Islet precursor cell (in vitro differentiated cells): ENCODE data around the gene DACT2.
A peak's percentile ranks its signal among the peaks of the same experiment; 100 is the strongest.
"Not testable (repeated sequence)": the region's sequence is repeated elsewhere in the genome, so short reads cannot be mapped to it uniquely, and the experiment has no call there.

Experiments used
- DNase-seq: peaks from one replicate; pipeline ENCODE4 v3.0.0-alpha.2; 2018

DACT2 gene, protein sequence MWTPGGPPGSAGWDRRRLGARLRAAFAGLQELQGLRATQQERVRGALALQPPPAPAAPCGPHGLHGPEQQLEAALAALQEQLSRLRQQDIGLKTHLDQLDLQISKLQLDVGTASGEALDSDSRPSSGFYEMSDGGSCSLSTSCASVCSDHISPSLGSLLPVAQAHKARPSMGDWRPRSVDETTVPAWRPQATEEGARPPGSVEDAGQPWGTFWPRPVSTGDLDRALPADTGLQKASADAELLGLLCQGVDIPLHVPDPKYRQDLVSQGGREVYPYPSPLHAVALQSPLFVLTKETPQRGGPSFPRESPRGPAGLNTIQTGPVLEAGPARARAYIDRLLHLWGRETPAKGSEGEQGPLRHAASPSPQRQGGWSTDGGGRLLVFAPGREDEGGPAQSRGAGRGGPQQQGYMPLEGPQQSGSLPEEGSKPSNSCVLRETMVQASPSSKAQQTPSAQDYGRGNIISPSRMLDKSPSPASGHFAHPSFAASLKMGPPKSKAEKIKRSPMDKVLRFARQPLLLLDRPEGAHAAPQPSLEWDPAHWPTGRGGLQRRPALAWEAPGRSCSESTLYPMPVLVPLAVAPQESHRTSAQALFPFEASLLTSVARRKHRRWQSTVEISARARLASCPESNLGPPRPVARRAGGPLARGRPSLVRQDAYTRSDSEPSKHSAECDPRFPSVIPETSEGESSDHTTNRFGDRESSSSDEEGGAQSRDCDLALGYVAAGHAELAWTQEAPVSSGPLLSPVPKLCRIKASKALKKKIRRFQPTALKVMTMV

DNA sequence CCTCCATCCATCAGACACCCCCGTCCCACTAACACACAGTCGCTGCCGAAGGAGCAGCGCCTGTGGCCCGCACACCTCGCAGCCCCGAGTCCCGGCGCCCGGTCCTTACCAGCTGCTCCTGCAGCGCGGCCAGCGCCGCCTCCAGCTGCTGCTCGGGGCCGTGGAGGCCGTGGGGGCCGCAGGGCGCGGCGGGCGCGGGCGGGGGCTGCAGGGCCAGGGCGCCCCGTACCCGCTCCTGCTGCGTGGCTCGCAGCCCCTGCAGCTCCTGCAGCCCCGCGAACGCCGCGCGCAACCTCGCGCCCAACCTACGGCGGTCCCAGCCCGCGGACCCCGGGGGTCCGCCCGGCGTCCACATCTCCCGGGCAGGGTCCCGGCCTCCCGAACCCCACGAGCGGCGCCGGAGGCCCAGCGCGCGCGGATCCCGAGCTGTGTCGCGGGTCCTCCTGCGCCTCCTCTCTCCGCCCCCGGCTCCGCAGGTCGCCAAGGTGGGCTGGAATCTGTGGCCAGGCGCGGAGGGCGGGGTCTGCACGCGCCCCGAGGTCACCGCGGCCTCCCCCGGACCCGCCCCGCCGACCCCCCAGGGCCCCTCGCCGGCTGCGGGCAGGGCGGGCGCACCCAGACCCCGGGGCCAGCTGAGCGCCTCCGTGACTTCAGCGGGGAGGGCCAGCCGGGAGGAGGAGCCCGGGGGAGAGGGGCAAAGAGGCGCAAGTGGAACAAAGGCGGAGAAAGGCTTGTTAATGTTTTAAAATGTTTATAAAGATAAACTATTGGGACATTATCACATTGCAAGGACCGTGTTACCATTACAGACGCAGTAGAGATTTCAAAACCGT is at the start of gene DACT2:
Gene DACT2, minus strand, starts transcription at position 499 of the 833 bp plus-strand sequence. Its CDS starts 144 bp downstream, at position 355.
- peak; percentile 71 for DNase-seq

DNA sequence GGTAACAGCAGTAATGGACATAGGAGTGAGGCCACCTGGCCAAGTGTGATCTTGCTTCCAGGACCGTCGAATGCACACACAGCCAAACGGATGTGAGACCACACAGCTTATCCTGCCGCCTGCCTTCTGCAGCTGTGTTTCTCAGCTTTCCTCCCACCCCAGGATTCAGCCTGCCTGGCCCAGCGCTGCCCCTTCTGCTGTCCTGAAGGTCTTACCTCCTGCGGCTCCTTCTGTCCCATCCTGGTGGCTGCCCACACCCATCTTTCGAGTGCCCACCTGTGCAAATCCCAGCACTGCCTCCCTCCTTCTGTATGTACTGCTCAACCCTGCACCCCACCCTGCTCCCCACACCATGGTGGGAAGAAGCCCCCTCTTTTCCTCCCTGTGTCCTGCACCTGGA is 49.4 kb upstream of the DACT2 start:
- DNase-seq: no peak

DNA sequence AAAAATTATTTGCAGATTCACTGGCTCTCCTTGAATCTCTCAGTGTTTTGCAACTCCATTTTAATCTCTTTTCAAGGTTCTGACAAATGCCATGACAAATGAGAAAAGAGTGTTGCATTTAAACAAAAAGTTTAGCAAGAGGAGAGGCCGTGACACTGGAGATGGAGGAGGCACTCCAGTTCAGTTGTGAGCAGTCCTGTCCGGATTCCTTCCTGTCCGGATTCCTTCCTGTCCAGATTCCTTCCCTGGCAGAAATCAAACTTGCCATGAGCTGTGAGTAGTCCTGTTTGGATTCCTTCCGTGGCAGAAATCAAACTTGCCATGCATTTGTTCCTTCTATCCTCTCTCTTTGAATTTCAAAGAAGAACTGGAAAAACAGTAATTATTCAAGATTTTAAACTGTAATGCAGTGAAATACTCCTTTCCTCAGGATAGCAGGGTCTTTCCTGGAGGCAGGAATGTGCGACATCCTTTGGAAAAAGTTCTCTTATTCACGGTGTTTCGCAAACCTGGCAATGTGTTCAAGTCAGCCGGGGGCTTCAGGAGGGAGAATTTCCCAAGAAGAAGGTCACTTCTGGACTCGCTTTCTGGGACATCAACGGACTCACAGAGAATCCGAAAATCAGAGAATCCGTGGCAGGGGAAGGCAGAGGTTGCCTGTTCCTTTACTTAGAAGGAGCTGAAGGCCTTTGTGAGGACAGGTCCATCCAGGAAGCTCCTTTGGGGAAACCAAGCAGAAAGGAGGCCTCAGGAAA is 48.7 kb upstream of the DACT2 start:
- DNase-seq: peak; percentile 69

DNA sequence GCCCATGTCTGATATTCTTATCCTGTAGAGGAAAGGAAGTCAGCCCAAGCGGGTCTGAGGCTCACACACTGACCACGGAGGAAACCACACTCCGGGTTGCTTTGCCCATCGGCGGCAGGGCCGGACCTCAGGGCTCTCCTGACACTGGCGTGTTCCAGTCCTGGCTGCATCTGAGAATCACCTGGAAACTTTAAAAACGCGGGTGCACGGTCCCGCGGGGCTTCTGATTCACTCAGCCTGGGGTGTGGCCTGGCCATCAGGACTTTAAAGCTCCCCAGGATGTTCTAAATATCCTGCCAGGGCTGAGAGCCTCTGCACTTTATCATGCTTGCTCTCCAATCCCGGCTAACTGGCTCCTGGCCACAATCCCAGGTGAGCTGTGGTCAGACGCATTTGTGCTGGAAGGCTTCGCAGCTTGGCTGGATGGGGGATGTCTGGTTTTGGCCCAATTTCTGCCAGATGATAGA is 47.7 kb upstream of the DACT2 start:
- DNase-seq: peak; percentile 77

DNA sequence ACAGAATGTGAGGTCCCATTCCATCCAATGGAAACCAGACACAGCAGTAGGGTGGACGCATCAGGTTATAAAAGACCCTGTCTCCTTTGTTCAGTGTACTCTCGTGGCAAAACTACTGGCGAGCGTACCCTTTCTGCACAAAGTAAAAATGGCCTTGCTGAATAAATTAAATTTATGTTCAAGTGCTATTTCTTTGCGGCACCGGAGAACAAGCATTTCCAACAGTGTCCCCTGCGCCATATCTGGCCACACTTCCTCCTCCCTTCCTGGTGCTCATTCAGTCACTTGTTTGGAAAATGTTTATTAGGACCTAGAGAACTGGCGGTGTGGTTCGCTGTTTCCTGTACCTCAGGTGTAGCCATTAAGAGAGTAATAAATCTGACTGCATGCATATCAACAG is 46.9 kb upstream of the DACT2 start:
- no peak for DNase-seq

DNA sequence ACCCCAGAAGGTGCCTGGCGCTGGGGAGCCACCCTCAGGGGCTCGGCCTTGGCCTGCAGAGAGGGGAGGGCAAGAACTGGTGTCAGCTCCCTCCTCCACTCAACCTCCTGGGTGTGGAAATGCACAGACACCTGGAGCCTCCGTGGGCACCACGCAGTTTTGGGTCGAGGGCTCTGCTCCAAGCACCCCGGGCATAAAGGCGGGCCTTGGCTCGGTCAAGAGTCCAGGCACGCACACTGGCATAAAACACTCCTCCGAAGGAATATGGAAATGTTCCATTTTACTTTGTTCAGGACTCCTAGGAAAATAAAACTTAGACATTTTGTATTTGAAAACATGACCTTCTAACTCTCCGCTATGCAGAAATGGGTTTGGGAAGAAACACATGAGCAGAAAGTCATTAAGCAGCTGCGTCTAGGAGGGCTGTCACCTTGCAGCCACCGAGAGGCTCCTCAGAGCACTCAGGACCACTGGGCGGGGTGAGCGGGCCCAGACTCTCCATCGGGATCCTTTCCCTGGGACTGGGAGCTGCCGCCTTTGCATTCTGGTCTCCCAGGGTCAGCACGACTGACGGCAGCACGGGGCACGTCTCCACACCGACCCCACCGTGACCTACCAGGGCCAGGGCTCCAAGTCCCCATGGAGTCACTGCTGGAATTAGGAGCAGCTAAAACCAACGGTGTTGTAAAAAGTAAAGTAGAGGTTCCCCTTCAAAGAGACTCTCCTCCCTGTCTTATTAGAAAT is 46.0 kb upstream of the DACT2 start:
- DNase-seq: no peak

DNA sequence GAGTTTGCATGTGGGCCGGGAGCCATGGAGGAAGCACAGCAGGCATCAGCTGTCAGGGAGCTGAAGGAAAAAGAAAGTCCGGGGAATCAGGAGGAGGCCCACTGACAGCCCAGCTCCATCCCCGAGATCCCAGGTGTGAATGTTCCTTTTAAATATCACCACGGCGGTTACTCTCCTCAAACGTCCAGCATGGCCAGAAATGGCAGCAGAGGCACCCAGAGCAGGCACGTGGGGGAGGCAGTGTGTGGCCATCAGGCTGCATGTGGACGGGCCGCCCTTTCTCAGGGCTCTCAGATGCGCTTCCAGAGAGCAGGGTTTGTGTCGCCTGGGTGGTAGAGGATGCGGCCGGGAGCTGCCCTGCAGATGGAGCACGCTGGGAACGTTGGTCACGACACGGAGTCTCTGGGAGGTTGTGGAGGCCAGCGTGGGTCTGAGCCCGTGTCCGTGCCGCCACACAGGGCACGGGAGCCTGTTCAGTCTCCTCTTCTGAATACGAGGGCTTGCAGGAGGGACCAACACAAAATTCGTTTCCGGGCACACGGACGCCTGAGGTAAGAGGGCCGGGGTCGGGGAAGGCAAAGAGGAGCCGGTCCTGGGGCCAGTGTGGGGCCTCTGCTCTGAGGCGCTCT is 45.3 kb upstream of the DACT2 start:
- no peak for DNase-seq

DNA sequence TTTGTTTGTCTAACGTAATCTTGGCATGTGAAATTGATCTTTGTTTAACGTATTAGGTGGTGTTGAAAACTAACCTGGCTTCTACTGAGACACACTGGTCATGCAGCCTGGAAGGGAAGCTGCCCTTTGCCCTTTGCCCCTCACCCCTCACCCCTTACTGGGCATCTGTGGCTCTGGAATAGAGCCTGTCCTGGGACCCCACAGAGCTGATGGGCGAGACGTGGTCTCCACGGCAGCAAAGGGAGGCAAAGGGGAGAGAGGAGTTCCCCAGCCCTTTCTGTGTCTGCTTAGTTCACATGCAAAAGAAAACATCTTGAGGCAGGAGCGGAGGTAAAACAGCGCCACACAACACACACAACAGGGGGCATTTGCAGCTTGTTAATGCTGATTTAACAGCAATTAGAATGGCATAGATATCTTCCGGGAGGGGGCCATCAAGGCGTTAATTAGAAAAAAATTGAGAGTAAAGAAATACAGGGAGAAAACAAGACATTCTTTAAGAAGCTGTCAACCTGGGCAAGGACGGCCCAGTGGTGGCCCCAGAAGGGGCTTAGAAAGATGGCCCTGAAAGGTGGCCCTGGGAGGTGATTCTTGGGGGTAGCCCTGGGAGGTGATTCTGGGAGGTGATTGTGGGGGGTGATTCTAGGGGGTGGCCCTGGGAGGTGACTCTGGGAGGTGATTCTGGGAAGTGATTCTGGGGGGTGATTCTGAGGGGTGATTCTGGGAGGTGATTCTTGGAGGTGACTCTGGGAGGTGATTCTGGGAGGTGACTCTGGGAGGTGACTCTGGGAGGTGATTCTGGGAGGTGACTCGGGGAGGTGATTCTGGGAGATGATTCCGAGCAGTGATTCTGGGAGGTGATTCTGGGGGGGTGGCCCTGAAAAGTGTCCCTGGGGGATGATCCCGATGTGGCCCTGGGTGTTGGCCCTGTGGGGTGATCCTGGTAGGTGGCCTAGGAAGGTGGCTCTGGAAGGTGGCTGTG is 44.5 kb upstream of the DACT2 start:
- no peak for DNase-seq

DNA sequence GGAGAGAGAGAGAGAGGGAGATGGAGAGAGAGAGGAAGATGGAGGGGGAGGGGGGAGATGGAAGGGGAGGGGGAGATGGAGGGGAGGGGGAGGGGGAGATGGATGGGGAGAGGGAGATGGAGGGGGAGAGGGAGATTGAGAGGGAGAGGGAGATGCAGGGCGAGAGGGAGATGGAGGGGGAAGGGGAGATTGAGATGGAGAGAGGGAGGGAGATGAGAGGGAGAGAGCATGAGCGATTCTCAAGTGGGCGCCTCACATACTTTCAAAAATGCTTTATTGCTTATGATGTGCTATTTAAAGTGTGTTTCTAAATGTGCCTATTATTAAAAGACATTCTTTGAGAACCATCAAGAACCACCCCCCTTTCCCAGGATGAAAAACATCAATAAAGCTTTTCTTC is 43.7 kb upstream of the DACT2 start:
- no peak for DNase-seq

DNA sequence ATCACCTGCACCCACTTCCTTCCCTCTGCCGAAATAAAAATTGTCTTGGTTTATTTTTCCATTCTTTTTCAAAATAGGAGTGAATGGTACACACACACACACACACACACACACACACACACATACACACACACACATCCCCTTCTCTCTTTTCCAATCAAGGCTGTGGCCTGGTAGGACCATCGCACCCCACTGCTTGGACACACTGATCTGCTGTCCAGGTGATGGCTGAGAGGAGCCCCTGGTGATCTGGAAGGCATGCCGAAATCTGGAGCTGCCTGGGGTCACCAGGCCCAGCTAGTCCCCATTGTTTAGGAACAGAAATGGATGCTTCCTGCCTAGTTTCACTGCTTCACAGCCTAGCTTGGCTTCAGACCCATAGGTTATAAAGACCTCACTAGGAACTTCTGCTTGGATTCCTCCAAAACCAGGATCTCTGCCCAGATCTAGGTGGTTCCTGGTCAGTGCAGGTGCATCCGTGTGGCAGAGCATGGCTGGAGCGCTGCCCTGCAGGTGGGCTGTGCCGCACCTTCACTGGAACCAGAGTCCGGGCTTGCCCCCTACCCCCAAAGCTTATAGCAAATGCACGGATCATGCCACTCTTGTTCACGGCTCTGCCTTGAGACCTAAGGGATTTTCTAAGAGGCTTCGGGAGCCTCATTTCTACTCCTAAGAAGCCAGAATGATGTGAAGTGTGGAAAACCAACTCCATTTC is 42.9 kb upstream of the DACT2 start:
- DNase-seq: no peak

DNA sequence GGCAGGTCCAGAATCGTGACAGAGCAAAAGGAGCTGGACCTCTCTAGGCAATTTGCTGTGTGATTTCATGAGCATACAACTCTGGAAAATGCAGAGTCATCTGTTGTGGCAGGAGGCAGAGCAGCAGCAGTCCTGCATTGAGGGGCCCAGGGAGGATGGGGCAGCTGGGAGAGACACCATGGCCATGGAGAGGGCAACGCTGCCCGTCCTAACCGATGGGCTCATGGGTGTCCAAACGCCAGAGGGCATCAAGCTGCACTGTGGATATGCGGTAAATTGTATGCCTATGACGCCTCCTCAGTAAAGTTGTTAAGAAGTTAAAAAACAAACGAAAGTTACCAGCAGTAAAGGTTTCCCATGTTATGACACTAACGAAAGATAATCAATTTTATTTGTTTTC is 42.2 kb upstream of the DACT2 start:
- no peak for DNase-seq

DNA sequence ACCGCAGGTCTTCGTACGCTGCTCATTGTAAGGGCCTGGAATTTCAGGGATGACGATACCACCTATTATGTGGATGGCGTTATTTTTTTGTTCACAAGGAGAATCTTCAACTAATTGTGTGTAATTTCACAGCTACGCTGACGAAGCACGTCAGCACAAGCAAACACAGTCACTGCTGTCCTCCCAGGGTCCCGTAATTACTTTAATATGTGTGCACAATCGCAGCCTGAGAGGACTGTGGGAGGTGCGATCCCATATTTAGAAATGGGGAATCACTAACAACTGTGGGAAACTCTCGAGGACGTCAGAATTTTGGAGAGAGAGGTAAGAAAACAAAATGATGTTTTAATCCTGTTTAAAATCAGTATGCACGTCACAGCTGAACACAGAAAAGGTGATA is 40.2 kb upstream of the DACT2 start:
- DNase-seq: peak; percentile 15

DNA sequence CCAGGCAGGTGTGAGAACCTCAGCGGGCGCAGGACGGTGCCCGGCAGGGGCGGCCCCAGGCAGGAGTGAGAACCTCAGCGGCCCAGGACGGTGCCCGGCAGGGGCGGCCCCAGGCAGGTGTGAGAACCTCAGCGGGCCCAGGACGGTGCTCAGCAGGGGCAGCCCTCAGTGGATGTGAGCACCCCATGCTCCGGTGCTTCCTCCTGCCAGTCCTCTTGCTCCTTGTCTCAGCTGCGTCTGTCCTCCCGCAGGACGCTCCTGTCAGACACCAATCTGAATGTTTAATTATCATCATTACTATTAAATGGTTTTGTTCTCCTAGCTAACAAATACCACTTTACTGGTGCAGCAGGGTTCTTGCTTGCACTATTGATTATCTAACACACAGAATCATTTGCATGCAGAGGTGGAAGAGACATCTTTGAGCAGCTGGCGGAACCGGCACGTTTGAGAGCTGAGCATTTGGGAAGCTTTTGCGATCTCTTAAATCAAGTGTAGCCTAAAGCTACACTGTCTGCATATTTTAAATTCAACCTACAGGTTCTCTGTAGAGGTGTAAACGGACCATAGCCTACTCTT is 39.4 kb upstream of the DACT2 start:
- DNase-seq: peak; percentile 34

DNA sequence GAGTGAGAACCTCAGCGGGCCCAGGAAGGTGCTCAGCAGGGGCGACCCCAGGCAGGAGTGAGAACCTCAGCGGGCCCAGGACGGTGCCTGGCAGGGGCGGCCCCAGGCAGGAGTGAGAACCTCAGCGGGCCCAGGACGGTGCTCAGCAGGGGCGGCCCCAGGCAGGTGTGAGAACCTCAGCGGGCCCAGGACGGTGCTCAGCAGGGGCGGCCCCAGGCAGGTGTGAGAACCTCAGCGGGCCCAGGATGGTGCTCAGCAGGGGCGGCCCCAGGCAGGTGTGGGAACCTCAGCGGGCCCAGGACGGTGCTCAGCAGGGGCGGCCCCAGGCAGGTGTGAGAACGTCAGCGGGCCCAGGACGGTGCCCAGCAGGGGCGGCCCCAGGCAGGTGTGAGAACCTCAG is 37.3 kb upstream of the DACT2 start:
- not testable (repeated sequence) for DNase-seq

DNA sequence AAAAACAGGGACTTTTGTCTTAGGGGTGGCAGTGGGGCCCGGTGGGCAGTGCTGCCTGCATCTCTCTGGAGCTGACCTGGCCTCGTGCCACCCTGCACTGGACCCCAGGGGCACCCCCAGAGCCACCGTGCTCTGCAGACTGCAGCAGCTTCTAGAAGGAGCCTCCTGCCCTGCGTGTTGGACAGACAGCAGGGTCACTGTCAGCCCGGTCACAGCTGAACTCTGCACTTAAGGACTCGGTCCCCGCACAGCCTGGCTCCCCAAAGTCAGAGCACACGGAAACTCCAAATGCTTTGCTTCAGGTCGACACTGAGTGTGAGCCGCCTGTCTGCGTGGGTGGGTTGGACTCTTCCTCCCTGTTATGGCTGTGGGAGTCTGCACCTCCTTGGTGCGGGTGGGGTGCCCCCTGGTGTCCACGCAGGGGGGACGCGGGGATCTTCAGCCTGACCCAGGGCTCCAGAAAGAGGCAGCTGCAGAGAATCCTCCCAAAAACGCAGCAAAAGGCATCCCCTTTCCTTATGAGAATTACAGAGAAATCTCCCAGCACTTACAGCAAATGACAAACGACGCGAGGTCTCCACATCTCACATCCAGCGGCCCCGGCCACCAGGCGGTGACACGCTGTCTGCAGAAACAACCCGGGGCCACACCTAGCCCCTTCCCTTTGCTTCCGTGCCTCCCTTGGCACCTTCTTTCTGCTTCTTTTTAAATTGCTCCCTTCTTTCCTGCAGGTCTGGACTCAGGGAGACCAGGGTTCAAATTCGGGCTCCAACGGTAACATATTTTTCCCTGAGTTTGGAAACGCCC is 36.3 kb upstream of the DACT2 start:
- DNase-seq: peak; percentile 77

DNA sequence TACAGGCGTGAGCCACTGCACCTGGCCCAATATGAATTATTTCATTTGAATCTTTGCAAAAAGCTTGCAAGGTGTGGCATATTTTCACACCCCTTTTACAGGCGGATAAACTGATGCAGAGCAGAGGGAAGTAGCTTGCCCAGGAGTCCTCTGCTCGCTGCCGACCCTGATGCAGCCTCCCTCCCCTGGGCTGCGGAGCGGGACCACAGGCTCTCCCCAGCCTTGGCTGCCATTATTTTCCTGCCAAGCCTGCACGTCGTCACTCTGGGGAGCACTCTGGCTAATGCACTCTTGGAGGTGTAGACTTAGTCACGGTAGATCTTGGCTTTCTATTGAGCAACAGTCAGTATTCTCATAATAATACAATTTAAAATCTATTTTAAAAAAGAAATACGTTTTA is 34.8 kb upstream of the DACT2 start:
- DNase-seq: peak; percentile 23

DNA sequence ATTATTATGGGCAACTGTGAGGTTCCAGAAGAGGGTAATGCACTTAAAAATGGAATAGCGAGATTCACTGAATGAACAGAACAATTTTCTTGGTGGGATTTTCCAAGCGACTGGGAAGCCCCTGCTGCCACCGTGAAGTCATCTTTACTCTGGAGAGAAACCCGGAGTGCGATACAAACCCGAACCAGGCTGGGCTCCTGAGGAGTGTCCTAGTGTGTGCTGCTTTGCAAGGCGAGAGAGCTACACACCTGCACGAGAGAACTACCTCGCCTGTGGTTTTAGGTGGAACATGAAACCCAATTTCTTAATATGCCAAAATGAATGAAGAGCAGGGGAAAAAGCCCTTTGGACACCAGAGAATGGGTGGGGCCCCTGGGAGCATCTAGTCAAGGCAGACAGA is 33.5 kb upstream of the DACT2 start:
- DNase-seq: no peak

DNA sequence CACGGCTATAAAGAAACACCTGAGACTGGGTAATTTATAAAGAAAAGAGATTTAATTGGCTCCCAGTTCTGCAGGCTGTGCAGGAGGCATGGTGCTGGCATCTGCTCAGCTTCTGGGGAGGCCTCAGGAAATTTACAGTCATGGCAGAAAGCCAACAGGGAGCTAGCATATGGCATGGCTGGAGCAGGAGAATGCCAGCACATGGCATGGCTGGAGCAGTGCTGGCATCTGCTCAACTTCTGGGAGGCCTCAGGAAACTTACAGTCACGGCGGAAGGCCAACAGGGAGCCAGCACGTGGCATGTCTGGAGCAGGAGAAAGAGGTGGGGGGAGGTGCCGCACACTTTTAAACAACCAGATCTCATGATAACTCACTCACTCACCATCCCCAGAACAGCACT is 32.5 kb upstream of the DACT2 start:
- DNase-seq: no peak
